Measurements from ENCODE around the gene CSTB.

CSTB gene

DNA sequence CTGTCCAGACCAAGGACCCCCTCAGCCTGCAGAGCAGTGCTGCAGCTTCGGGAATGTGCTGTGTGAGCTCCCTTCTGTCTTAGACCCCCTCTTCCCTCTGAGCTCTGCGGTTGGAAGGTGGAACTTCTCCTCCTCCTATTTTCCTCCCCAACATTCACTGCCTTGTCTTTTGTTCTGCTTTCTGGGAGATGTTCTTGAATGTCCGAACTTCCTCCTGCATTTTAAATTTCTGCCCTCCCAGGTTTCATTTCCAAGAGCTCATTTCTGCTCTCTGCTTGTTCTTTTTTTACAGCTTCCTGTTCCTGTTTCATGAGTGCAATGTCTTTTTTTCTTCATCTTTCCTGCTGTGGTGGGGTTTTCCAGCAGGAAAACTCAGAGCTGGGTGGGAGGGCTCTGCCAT lies 42.6 kb upstream of the CSTB start:
- H3K4me3 ChIP-seq (ENCODE audit: low read depth, low read length): no peak overlapping the region
- TF ChIP-seq, protein P1, sequence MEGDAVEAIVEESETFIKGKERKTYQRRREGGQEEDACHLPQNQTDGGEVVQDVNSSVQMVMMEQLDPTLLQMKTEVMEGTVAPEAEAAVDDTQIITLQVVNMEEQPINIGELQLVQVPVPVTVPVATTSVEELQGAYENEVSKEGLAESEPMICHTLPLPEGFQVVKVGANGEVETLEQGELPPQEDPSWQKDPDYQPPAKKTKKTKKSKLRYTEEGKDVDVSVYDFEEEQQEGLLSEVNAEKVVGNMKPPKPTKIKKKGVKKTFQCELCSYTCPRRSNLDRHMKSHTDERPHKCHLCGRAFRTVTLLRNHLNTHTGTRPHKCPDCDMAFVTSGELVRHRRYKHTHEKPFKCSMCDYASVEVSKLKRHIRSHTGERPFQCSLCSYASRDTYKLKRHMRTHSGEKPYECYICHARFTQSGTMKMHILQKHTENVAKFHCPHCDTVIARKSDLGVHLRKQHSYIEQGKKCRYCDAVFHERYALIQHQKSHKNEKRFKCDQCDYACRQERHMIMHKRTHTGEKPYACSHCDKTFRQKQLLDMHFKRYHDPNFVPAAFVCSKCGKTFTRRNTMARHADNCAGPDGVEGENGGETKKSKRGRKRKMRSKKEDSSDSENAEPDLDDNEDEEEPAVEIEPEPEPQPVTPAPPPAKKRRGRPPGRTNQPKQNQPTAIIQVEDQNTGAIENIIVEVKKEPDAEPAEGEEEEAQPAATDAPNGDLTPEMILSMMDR (IDR thresholded peaks at IDR 0.05; ENCODE audit: borderline replicate concordance, insufficient read depth, low read depth, low read length): no peak

DNA sequence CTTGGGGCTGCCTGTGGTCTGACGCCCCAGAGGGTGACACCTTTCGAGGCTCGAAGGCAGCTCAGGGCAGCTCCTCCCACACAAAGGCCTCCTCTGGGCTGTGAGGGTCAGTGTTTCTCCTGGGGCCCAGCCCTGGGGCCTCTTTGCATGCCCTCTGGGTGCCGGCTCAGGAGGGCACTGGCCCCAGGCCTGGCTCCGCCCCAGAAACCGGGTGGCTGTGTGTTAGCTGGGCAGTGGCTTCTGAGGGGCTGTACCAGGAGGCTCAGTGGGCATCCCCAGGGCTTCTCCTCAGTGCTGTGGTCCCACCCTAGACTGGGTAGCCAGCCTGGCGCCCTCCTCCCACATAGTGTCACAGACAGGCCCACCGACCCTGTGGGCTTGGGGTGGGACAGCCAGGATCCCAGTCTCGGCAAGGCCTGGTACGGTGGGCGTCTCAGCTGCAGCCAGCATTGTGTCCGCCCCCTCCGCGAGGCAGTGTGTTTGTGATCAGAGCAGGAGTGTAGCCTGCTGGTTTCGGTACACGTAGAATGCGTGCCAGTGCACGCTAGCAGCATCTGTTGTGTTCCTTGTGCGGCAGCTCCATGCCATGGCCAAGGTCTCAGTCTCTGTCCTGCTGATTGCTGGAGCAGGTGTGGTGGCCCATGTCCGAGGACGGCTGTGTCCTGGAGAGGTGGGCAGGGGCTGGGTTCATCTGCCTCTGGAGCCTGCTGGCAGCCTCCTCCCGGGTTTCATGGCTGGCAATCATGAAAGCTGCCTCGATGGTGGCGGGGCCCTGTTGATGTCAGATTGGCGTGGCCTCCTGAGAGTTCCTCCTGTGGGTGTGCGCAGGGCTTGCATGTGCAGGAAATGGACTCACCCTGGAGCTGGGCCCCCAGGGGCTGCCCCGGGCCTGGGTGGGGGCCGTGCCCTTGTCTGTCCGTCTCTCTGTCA lies 41.3 kb upstream of the CSTB start:
- H3K4me3 ChIP-seq (ENCODE audit: low read depth, low read length): no peak overlapping the region
- TF ChIP-seq, protein P1 (IDR thresholded peaks at IDR 0.05; ENCODE audit: borderline replicate concordance, insufficient read depth, low read depth, low read length): no peak

DNA sequence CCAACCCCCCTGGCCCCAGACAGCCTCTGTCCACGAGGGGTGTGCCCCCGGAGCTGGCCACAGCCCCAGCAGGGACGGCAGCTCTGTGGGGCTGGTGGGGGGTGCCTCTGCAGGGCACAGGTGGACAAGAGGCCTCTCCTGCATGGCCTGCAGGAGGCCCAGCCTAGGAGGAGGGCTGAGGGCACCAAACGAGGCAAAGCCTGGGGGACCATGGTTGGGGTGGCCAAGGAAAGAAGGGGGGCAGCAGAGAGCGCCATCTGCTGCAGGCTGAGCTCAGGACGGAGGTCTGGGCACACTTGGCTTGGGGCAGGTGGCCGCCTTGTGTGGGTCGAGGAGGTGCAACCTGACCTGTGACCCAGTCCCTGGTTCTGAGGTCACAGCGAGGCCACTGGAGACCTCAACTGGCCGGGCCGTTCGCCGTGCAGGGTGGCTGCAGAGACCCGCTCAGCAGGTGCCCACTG lies 40.5 kb upstream of the CSTB start:
- no peak overlapping the region for H3K4me3 ChIP-seq (ENCODE audit: low read depth, low read length)
- TF ChIP-seq, protein P1 (IDR thresholded peaks at IDR 0.05; ENCODE audit: borderline replicate concordance, insufficient read depth, low read depth, low read length): peak; percentile 26; the same call in 1 of the 2 replicates

DNA sequence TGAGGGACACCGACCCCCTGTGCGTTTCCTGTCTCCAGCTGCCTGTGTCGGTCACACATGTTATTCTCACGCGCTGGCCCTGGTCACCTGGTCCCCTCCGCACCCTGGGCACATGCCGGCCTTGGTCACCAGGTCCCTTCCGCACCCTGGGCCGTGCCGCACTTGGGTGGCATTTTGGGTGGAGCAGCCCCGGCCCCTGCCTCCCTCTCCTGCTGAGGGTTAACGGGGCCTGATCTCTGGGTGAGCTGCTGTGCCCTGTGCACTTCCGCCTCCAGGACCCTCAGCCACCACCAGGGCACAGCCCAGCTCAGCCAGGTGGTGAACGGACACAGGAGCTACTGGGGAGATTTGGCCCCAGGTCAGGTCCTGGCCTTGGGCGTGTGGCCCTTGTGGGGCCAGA lies 39.9 kb upstream of the CSTB start:
- no peak overlapping the region for H3K4me3 ChIP-seq (ENCODE audit: low read depth, low read length)
- TF ChIP-seq, protein P1 (IDR thresholded peaks at IDR 0.05; ENCODE audit: borderline replicate concordance, insufficient read depth, low read depth, low read length): no peak

DNA sequence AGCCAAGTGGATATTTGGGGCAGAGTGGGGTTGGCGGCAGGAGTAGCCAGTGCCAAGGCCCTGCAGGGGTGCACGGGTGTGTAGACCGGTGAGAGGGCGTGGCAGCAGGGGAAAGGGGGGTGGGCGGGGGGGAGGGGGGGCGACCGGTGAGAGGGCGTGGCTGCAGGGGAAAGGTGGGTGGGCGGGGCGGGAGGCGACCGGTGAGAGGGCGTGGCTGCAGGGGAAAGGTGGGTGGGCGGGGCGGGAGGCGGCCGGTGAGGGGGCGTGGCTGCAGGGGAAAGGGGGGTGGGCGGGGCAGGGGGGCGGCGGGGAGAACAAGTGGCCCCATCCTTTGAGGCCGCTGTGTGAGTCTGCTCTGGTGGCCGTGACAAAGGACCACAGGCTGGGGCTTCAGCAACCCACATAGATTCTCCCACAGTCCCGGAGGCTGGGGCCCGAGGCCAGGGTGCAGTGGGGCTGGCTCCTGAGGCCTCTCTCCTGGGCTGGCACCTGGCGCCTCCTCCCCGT lies 39.1 kb upstream of the CSTB start:
- H3K4me3 ChIP-seq (ENCODE audit: low read depth, low read length): no peak overlapping the region
- TF ChIP-seq, protein P1 (IDR thresholded peaks at IDR 0.05; ENCODE audit: borderline replicate concordance, insufficient read depth, low read depth, low read length): no peak

DNA sequence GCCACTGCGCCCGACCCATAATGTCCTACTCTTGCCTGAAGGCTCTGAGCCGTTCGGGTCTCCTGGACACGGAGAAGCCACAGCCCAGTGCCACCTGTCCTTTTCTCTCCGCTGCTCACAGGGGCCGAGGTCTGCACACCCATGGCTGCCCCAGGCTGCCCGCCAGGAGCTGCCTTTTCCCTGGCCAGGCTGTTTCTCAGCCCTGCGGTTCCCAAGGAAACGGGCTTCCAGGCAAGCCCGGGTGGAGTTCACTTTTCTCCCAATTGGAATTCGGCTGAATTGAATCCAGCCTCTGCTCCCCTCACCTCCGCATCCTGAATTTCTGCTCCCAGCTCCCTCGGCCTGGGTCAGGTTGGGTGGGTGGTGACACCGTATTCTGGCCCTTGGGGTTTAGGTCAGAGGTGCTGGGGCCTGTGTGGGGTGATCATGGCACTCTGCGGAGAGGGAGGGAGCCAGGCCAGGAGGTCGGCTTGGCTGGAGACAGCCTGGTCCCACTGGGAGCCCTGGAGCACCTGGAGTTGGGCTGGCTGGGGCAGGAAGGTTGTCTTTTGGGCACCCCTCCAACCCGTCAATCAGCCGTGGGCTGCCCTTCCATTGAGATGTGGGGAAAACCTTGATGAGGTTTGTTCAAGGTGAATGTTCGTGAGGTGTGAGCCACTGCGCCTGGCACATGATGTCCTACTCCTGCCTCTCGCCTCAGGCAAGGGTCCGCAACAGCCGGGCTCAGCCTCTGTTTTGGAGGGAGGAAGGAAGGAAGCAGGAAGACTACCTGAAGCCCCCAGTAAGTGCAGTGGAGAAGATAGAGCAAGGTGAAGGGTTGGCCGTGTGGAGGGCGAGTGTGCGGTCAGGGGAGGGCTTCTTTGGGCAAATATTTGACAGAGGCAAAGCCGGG lies 38.4 kb upstream of the CSTB start:
- no peak overlapping the region for H3K4me3 ChIP-seq (ENCODE audit: low read depth, low read length)

More for the DNA sequence above, 38.4 kb upstream of the CSTB start:
- TF ChIP-seq, protein P1 (IDR thresholded peaks at IDR 0.05; ENCODE audit: borderline replicate concordance, insufficient read depth, low read depth, low read length): no peak
